Activated CD4-positive, alpha-beta memory T cell treated with anti-CD3 and anti-CD28 coated beads for 36 hours (primary cell): ENCODE results near the gene DEFB123. TPM values are rescaled to one million over a fixed set of nuclear protein-coding genes. Genes with fewer than 3 reads are reported as not detected.
A peak's percentile ranks its signal among the peaks of the same experiment; 100 is the strongest.
"Not testable (repeated sequence)": the region's sequence is repeated elsewhere in the genome, so short reads cannot be mapped to it uniquely, and the experiment has no call there.

Experiments used
- CTCF ChIA-PET: fragments of 350-600 bp; sonication (Branson Sonifier 250); formaldehyde crosslinking; loops from one replicate; lab custom pipeline; 2021; ENCODE audit warnings: antibody characterized with exemption, inconsistent platforms; lab: Charles Lee
- POLR2A ChIA-PET: fragments of 350-600 bp; sonication (Branson Sonifier 250); formaldehyde crosslinking; loops from one replicate; lab custom pipeline; 2021; ENCODE audit warnings: antibody characterized with exemption; lab: Charles Lee
- DNase-seq: peaks from one replicate; pipeline ENCODE4 v3.0.0-alpha.2; 2020
- H3K27ac Mint-ChIP-seq: one replicate; pipeline ENCODE4 v1.8.0; 2021; ENCODE audit warnings: mixed read lengths
- H3K27me3 Mint-ChIP-seq: one replicate; pipeline ENCODE4 v1.8.0; 2021; ENCODE audit warnings: mixed read lengths
- H3K36me3 Mint-ChIP-seq: one replicate; pipeline ENCODE4 v1.8.0; 2021; ENCODE audit warnings: mixed read lengths
- H3K4me1 Mint-ChIP-seq: one replicate; pipeline ENCODE4 v1.8.0; 2021; ENCODE audit warnings: low read depth, mixed read lengths
- H3K4me3 Mint-ChIP-seq: one replicate; pipeline ENCODE4 v1.8.0; 2021; ENCODE audit warnings: mild to moderate bottlenecking, mixed read lengths
- H3K9me3 Mint-ChIP-seq: one replicate; pipeline ENCODE4 v1.8.0; 2021; ENCODE audit warnings: mixed read lengths
- intact Hi-C: fragments of 100-400 bp; cut with micrococcal nuclease; formaldehyde crosslinking; loops from one replicate; pipeline ENCODE4 v1.15.1; 2023
- total RNA-seq, 2 experiments: library from RNA; stranded (reverse); gene quantifications; one replicate each; pipeline ENCODE4 v1.2.3, GENCODE V29; 2021

DEFB123 gene
- not detected for total RNA-seq

DNA sequence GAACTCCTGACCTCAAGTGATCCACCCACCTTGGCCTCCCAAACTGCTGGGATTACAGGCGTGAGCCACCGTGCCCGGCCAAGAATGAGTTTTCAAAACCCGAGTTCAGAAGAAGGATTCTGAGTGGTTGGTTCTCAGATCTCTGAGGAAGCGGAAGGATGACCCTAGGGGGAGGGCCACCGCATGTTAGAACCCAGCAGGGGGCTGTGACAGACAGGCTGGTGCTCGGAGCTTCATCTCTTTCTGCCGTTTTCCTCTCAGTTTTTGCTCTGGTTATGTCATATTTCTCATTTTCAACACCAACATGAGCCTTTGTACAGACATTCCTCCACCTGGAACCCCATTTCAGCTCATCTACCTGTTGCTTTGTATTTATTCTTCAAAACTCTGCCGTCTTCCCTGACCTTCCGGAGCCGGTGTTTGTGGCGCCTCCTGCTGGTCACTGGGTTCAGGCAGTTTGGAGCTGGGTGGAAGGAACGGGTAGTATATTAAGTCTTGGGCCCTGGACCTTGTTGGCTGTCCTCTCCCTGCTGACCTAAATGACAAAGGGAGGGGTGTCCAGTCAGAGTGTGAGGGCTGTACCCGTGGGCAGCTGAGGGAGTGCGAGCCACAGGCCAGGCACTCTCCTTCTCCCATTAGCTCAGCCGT lies at the start of gene DEFB123:
Gene DEFB123, plus strand, starts transcription at position 621 of the 648 bp plus-strand sequence. CDS start 67 bp downstream, outside the sequence.
- intact Hi-C loops: no loop called here
- no peak within 1 kb of the TSS for H3K27ac Mint-ChIP-seq
- DNase-seq: peak; percentile 28

DNA sequence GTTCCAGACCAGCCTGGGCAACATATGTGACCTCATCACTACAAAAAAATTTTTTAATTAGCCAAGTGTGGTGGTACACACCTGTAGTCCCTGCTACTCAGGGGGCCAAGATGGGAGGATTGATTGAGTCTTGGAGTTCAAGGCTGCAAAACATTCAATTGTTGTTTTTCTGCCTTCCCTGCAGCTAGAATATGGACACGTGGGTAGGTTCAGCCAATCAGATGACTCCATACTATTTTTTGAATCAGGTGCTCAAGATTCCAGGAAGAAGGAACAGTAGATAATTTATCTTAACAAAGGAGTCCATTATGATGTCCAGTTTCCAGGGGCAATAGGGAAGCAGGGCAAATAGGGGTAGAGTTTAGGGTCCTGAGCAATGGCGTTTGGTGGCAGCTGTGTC lies 47.6 kb upstream of the DEFB123 start:
- ChIA-PET CTCF (no interaction called here), POLR2A (no interaction called here)
- no peaks in the 10 kb centered on the region for H3K9me3 Mint-ChIP-seq
- DNase-seq: no peak
- H3K27ac Mint-ChIP-seq: no peak overlapping the region
- H3K4me3 Mint-ChIP-seq: no peak overlapping the region
- H3K4me1 Mint-ChIP-seq: no peaks in the 10 kb centered on the region
- no peaks in the 10 kb centered on the region for H3K36me3 Mint-ChIP-seq
- intact Hi-C loops: no loop called here
- peaks cover 2% of the 10 kb centered on the region for H3K27me3 Mint-ChIP-seq

More for the DNA sequence above, at the start of gene DEFB123:
- Mint-ChIP-seq H3K36me3 (no peaks in the 10 kb centered on the region), H3K4me3 (no peak within 1 kb of the TSS), H3K9me3 (no peaks in the 10 kb centered on the region), H3K4me1 (no peaks in the 10 kb centered on the region), H3K27me3 (peaks cover 3% of the 10 kb centered on the region)
- ChIA-PET CTCF (interaction anchor here (0.6 to 1.7 kb wide), 11 partner anchors 9 to 1907 kb away, joined by 3 to 9 read pairs (median 3); no protein-coding TSS in a partner anchor), POLR2A (interaction anchor here (0.6 kb wide), 1 partner anchor 20 kb away, joined by 3 read pairs; no protein-coding TSS in a partner anchor)

GRCh38 chr20:31394900-31395299 lies 45.5 kb upstream of the DEFB123 start:
- no peaks in the 10 kb centered on the region for H3K9me3 Mint-ChIP-seq
- CTCF ChIA-PET: no interaction called here
- H3K36me3 Mint-ChIP-seq: no peaks in the 10 kb centered on the region

GRCh38 chr20:31403886-31404285 lies 36.5 kb upstream of the DEFB123 start:
- POLR2A ChIA-PET: no interaction called here
- no peaks in the 10 kb centered on the region for H3K9me3 Mint-ChIP-seq
- no peak overlapping the region for H3K4me3 Mint-ChIP-seq
- intact Hi-C loops: no loop called here
- DNase-seq: no peak
- CTCF ChIA-PET: no interaction called here
- peaks cover 11% of the 10 kb centered on the region for H3K27me3 Mint-ChIP-seq
- no peaks in the 10 kb centered on the region for H3K4me1 Mint-ChIP-seq
- no peak overlapping the region for H3K27ac Mint-ChIP-seq
- no peaks in the 10 kb centered on the region for H3K36me3 Mint-ChIP-seq

More at GRCh38 chr20:31394900-31395299, 45.5 kb upstream of the DEFB123 start:
- no peaks in the 10 kb centered on the region for H3K4me1 Mint-ChIP-seq
- POLR2A ChIA-PET: no interaction called here
- no peak for DNase-seq
- H3K4me3 Mint-ChIP-seq: no peak overlapping the region
- H3K27me3 Mint-ChIP-seq: peaks cover 4% of the 10 kb centered on the region
- H3K27ac Mint-ChIP-seq: no peak overlapping the region
- intact Hi-C loops: no loop called here

DNA sequence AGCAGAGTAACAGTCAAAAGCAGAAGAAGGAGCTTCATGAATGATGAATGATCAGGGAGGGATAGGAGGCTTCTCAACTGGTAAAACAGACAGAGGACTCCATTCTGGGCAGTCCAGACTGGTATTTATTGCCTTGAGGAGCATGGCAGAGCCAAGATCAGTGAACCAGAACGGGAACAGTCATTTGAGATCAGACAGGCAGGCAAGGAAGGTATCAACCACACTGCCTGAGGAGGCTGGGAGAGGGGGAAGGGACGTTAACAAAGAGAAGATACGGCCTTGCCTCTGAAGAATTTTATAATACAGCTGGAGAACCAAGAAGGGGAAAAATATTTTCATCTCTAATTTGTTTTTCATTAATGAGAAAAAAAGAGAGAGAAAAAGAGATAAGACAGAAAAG lies 34.3 kb upstream of the DEFB123 start, which contains the start of gene DEFB121:
Gene DEFB121, minus strand, starts transcription at position 101 of the 400 bp plus-strand sequence. Its CDS starts 63 bp downstream, at position 38.
- no peaks in the 10 kb centered on the region for H3K9me3 Mint-ChIP-seq
- H3K27me3 Mint-ChIP-seq: peaks cover 8% of the 10 kb centered on the region
- no peaks in the 10 kb centered on the region for H3K36me3 Mint-ChIP-seq
- ChIA-PET CTCF (no interaction called here), POLR2A (no interaction called here)
- no peak within 1 kb of the TSS for H3K27ac Mint-ChIP-seq
- H3K4me3 Mint-ChIP-seq: no peak within 1 kb of the TSS
- no peak for DNase-seq
- intact Hi-C loops: no loop called here
- H3K4me1 Mint-ChIP-seq: no peaks in the 10 kb centered on the region

DNA sequence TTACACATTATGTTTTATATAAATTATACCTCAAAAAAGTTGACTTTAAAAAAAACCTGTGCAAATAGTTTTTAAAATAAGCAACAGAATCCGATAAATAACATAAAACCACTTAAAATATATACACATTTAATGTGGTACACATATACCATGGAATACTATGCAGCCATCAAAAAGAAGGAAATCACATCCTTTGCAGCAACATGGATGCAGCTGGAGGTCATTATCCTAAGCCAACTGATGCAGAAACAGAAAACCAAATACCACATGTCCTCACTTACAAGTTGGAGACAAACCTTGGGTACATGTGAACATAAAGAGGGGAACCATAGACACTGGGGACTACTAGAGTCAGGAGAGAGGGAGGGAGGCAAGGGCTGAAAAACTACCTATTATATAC lies 30.4 kb upstream of the DEFB123 start:
- intact Hi-C loops: no loop called here
- H3K9me3 Mint-ChIP-seq: no peaks in the 10 kb centered on the region

GRCh38 chr20:31414381-31414780 lies 26.1 kb upstream of the DEFB123 start:
- H3K9me3 Mint-ChIP-seq: no peaks in the 10 kb centered on the region
- H3K27ac Mint-ChIP-seq: no peak overlapping the region
- no peak overlapping the region for H3K4me3 Mint-ChIP-seq
- H3K4me1 Mint-ChIP-seq: no peaks in the 10 kb centered on the region
- intact Hi-C loops: no loop called here
- POLR2A ChIA-PET: no interaction called here
- no peaks in the 10 kb centered on the region for H3K36me3 Mint-ChIP-seq
- no peak for DNase-seq
- CTCF ChIA-PET: interaction anchor here (3.8 kb wide), 1 partner anchor 88 kb away, joined by 23 read pairs; no protein-coding TSS in a partner anchor
- peaks cover 9% of the 10 kb centered on the region for H3K27me3 Mint-ChIP-seq

More for the DNA sequence above, 30.4 kb upstream of the DEFB123 start:
- Mint-ChIP-seq H3K4me3 (no peak overlapping the region), H3K36me3 (no peaks in the 10 kb centered on the region), H3K27ac (no peak overlapping the region), H3K27me3 (peaks cover 12% of the 10 kb centered on the region), H3K4me1 (no peaks in the 10 kb centered on the region)
- ChIA-PET POLR2A (no interaction called here), CTCF (no interaction called here)
- DNase-seq: no peak

GRCh38 chr20:31415653-31416052 lies 24.8 kb upstream of the DEFB123 start:
- CTCF ChIA-PET: interaction anchor here (3.8 kb wide), 1 partner anchor 87 kb away, joined by 23 read pairs; no protein-coding TSS in a partner anchor
- Mint-ChIP-seq H3K36me3 (no peaks in the 10 kb centered on the region), H3K4me3 (no peak overlapping the region), H3K4me1 (no peaks in the 10 kb centered on the region), H3K27ac (no peak overlapping the region), H3K9me3 (no peaks in the 10 kb centered on the region), H3K27me3 (peaks cover 9% of the 10 kb centered on the region)
- DNase-seq: no peak
- POLR2A ChIA-PET: no interaction called here
- intact Hi-C loops: no loop called here

DNA sequence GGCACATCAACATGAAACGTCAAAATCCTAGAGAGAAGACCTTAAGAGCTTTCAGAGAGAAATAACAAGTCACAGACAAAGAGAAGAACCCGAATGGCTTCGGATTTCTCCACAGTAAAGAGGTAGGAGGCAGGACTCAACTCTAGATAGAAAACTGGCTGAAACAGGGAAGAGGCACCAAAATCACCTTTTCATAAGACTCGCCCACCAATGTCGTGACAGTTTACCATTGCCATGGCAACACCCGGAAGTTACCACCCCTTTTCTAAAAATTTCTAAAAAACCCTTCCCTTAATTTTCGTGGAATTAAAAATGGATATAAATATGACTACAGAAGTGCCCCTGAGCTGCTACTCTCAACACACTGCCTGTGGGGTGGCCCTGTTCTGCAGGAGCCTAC lies 22.1 kb upstream of the DEFB123 start:
- ChIA-PET CTCF (no interaction called here), POLR2A (no interaction called here)
- intact Hi-C loops: no loop called here
- H3K9me3 Mint-ChIP-seq: no peaks in the 10 kb centered on the region
- peaks cover 7% of the 10 kb centered on the region for H3K27me3 Mint-ChIP-seq
- no peak overlapping the region for H3K27ac Mint-ChIP-seq
- H3K4me3 Mint-ChIP-seq: no peak overlapping the region
- no peak for DNase-seq
- no peaks in the 10 kb centered on the region for H3K4me1 Mint-ChIP-seq
- no peaks in the 10 kb centered on the region for H3K36me3 Mint-ChIP-seq

DNA sequence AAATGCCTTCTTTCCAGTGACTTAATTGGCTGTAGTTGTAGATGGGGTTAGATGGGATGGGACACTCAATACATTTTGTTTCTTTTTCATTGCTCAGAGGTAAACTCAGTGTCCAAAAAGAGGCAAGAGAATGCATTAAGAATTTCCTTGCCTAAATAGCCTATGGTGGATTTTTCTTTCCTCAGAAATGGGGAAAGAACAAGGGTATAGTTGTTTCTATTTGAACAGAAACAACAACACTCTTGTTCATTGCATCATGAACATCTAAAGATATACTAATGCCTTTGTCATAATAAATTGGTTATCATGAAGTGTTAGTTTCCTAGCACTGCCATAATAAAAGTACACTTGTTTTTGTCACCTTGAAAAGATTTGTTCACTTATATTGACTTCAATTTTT lies 14.6 kb upstream of the DEFB123 start:
- H3K27me3 Mint-ChIP-seq: no peaks in the 10 kb centered on the region
- DNase-seq: no peak
- ChIA-PET CTCF (no interaction called here), POLR2A (no interaction called here)
- no peaks in the 10 kb centered on the region for H3K36me3 Mint-ChIP-seq
- H3K27ac Mint-ChIP-seq: no peak overlapping the region
- intact Hi-C loops: no loop called here
- H3K4me1 Mint-ChIP-seq: no peaks in the 10 kb centered on the region
- no peak overlapping the region for H3K4me3 Mint-ChIP-seq
- H3K9me3 Mint-ChIP-seq: no peaks in the 10 kb centered on the region

GRCh38 chr20:31426891-31427551 lies 13.4 kb upstream of the DEFB123 start:
- intact Hi-C loops, CTCF ChIA-PET, H3K36me3 Mint-ChIP-seq, H3K27ac Mint-ChIP-seq, H3K4me3 Mint-ChIP-seq, POLR2A ChIA-PET, H3K27me3 Mint-ChIP-seq, DNase-seq, H3K9me3 Mint-ChIP-seq, H3K4me1 Mint-ChIP-seq: not testable (repeated sequence)

DNA sequence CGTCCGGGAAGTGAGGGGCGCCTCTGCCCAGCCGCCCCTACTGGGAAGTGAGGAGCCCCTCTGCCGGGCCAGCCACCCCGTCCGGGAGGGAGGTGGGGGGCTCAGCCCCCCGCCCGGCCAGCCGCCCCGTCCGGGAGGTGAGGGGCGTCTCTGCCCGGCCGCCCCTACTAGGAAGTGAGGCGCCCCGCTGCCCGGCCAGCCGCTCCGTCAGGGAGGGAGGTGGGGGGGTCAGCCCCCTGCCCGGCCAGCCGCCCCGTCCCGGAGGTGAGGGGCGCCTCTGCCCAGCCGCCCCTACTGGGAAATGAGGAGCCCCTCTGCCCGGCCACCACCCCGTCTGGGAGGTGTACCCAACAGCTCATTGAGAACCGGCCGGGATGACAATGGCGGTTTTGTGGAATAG lies 12.9 kb upstream of the DEFB123 start:
- POLR2A ChIA-PET, H3K36me3 Mint-ChIP-seq, H3K27ac Mint-ChIP-seq, H3K4me3 Mint-ChIP-seq, DNase-seq, CTCF ChIA-PET, H3K27me3 Mint-ChIP-seq, H3K4me1 Mint-ChIP-seq, H3K9me3 Mint-ChIP-seq, intact Hi-C loops: not testable (repeated sequence)
